ENCODE data around the gene CAPS. TPM values are rescaled to one million over a fixed set of nuclear protein-coding genes. Genes with fewer than 3 reads are reported as not detected.

The CAPS gene
- total RNA-seq, 1 donor from 2014 or later: 1.7 TPM

DNA sequence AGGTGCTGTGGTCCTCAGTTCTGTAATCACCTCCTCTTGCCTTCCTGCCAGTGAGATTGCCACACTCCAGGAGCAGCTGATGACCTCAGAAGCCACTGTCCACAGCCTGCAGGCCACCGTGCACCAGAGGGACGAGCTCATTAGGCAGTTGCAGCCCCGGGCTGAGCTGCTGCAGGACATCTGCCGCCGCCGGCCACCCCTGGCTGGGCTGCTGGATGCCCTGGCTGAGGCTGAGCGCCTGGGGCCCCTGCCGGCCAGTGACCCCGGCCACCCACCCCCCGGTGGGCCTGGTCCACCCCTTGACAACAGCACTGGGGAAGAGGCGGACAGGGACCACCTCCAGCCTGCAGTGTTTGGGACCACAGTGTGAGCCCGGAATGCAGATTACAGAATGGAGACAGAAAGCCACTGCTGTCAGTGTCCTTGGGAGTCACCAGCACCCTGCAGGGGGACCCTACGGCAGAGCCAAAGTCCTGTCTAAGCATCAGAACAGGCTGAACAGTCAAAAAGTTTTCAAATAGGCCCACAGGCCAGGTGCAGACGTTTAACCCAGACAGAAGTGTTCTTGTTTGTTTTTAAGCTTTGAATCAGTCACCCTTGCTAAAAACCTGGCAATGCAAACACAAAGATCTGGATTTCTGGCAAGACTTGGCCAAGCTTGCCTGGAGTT lies 5.1 kb upstream of the CAPS start:
- DNase-seq (ENCODE audit: low read depth in 2 of 2): no peak

DNA sequence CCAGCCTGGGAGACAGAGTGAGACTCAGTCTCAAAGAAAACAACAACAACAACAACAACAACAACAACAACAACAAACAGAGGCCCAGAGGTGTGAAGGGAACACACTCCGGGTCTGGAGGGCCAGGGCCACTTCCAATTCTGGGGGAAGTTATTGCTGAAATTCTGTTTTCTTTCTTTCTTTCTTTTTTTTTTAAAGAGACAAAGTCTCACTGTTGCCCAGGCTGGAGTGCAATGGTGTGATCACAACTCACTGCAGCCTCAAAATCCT lies 3.5 kb upstream of the CAPS start:
- DNase-seq (ENCODE audit: low read depth in 2 of 2): no peak

GRCh38 chr19:5911366-5911765 lies 2.7 kb upstream of the CAPS start:
- DNase-seq (ENCODE audit: low read depth in 2 of 2): no peak

- no peak for DNase-seq (ENCODE audit: low read depth in 2 of 2)
Observed at GRCh38 chr19:5914358-5914774, 312 bp downstream of the CAPS start.

- DNase-seq (ENCODE audit: low read depth in 2 of 2): no peak
Observed at GRCh38 chr19:5914946-5915781, 1.1 kb downstream of the CAPS start.

DNA sequence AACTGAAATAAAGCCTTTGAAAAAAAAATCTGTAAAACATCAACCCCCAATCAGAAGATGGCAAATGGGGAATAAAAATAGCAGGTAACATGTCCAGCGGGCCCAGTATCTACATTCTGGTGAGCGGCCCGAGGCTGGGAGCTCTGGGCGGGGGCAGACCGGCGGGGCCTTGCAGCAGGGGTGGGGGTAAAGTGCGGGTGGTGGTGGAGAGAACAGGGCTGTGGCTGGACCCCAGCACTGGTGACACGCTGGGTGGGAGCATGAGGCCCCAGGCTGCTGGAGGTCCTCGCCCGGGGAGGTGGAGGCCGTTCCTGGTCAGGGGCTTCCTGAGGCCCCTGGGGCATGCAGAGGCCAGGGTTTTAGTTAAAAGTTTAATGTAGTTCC lies 1.7 kb downstream of the CAPS start:
- DNase-seq (ENCODE audit: low read depth in 2 of 2): no peak

DNA sequence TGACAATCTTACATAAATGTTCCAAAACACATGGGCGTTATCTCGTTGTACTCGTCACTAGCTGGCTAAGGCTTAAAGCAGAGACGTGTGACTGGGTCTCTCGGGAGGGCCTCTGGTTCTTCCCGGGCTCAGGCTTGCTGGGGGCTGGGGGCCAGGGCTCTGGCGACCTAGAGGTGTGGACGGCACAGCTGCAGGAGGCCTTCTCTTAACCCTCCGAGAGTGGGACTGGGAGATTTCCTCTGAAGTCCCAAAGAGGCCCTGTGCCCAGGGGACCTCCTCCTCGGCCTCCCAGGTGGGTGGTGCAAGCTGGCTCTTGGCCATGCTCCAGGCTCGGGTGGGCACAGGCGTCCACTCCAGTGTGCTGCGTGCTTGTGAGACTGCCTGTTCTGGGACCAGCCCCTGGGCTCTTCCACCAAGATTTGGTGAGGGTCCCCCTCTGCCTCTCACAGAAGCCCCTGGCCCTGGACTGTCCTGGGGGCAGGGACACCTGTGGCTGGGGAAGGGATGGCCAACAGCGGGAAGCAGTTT lies 2.2 kb downstream of the CAPS start:
- no peak for DNase-seq (ENCODE audit: low read depth in 2 of 2)

- DNase-seq (ENCODE audit: low read depth in 2 of 2): no peak
Observed at GRCh38 chr19:5917431-5918107, 3.5 kb downstream of the CAPS start.

DNA sequence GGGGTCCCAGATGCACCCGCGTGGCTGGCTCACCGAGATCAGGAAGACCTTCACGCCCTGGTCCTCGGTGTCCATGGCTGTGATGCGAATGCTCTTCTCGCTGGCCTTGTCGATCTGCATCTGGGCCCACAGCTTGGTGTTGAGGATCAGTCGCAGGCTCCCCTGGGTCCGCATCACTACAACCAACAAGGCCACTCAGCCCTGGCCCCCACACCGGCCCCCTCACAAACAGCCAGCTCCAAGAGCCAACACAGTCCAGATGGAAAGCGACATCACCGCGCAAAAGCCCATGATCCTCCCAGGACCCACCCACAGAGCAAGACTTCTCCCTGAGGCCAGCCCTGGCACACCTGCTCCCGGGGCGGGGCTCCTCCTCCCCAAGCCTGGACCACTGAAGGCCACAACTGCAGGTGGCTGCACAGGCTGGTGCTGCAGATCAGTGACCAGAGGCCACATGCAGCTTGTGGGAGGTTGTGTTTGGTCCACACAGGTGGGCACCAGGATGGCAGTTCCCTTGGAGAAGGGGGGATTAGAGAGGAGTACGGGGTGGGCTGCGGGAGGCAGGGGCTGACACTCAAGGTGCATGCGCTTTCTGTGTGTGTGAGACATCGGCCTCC lies 4.5 kb downstream of the CAPS start:
- no peak for DNase-seq (ENCODE audit: low read depth in 2 of 2)

DNA sequence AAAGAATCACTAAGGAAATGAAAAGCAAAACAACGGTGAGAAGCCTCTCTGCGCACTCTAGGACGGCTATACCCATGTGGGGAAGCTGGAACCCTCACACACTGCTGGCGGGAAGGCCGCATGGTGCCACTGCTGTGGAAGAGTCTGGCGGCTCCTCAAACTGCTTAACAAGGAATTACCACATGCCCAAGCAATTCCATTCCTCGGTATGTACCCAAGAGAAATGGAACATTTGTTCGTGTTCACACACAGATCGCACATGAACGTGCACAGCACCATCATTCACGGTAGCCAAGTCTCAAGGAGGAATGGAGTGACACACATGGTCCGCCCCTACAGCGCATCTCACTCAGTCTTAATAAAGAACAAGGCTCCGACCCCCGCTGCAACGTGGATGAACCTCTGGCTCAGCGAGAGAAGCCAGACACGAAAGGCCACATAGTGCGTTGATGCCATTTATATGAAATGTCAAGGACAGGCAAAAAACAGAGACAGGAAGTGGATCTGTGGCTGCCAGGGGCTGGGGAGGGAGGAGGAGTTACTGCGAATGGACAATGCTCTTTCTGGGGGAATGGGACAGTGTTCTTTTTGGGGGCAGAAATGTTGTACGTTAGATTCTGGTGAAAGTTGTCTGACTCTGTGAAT lies 7.6 kb downstream of the CAPS start:
- DNase-seq (ENCODE audit: low read depth in 2 of 2): no peak

- DNase-seq (ENCODE audit: low read depth in 2 of 2): no peak
Observed at GRCh38 chr19:5922161-5922545, 8.1 kb downstream of the CAPS start.

DNA sequence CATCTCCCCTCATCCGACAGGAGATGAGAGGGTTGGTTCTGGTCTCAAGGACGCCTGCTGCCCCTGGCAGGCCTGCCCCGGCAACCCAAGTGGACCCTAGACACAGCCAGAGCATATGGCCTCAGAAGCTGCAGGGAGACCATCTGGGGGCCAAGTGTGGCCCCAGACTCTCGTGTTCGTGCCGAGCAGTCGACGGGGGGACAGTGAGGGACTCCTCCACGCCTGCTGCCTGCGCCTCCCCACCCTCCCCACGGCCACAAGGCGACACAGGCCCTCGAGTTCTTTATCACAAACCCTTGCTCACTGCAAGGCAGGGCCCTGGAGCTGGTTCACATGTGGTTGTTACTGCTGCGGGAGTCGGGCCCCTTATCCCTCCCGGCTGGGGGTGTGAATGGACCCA lies 9.3 kb downstream of the CAPS start:
- no peak for DNase-seq (ENCODE audit: low read depth in 2 of 2)

DNA sequence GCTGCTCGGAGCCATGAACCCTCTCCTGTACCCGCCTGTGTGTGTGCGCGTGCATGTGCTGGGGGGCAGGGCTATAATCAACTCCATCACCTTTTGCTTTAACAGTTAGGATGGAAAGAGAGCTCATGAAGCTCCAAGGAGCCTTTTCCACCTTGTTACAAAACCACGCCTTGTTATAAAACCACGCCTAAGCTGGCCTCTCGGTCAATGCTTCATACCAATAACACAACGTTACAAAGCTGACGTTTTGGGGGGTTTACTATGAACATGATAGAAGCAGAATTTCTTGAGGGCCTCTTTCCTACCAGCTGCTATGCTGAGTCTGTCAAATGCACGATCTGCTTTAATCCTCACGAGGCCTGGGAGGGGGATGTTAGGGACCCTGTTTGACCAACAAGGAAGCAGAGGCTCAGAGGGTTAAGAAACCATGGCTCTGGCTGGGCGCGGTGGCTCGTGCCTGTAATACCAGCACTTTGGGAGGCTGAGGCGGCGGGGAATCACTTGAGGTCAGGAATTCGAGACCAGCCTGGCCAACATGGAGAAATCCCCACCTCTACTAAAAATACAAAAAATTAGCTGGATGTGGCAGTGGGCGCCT lies 11.9 kb downstream of the CAPS start:
- DNase-seq (ENCODE audit: low read depth in 2 of 2): no peak

DNA sequence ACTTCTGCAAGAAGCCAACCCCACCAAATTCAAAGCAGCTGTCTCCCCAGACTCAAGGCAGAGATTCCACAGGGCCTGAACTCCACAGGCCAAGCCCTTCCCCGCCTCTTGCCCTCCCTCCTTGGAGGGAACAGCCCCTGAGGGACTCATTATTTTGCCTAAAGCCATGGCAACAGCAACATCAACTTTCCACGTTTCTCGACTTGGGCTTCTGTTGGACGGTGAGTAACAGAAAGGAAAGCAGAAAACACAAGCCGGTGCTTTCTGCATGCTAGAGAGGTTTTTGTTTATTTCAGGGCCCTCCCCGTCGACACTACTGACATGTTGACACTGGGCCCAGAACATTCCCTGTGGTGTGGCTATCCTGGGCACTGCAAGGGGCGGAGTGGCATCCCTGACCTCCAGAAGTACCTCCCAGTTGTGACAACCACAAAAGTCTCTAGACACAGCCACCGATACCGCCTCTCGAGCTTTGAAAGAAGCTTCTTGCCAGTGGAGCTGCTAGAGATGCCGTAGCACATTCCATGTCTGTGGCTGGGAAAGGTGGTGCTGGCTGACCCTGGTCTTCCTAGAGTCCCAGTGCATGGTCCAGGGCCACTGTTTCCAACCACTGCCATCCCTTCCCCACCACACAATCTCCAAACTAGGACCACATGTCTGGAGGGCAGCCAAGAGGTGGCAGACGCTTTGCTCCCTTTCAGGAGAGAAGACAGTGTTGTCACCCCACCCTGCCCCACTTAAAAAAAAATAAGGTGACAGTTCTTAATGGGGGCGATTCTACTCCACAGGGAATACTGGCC lies 12.8 kb downstream of the CAPS start:
- no peak for DNase-seq (ENCODE audit: low read depth in 2 of 2)

DNA sequence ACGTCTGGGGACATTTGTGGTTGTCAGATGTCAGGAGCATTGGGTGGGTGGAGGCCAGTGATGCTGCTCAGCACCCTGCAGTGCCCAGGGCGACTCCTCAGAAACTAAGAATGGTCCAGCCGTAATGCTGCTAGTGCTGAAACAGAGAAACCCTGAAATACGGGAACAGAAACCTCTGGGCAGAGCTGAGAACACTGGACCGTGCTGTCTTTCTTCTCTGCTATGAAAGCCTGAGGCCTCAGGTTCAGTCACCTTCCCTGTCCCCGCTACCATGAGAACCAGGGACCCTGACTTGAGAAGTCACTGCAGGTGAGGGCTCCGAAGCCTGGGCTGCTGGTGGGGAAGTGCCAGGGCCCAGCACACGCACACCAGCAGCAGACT lies 13.4 kb downstream of the CAPS start:
- no peak for DNase-seq (ENCODE audit: low read depth in 2 of 2)

GRCh38 chr19:5929179-5929578 lies 15.1 kb downstream of the CAPS start:
- DNase-seq (ENCODE audit: low read depth in 2 of 2): no peak

- DNase-seq (ENCODE audit: low read depth in 2 of 2): no peak
Observed at GRCh38 chr19:5929625-5930024, 15.6 kb downstream of the CAPS start.

DNA sequence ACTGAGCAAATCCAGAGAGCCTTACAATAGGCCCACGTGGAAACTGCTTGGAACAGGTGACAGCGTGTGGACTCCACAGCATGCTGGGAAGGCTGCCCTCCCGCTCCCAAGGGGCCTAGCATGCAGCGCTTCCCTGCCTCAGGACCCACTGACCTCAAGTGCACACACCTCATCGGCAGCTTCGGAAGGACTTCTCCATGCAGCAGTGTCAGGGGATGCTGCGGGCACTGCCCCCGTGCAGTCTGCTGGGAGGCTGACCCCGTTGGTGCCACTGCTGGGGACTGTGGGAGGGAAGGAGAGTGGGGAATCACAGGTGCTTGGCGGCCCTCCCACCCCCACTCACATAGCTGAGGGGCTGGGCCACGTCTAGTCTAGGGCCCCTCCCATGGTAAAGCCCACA lies 17.2 kb downstream of the CAPS start:
- DNase-seq (ENCODE audit: low read depth in 2 of 2): no peak

- no peak for DNase-seq (ENCODE audit: low read depth in 2 of 2)
Observed at GRCh38 chr19:5932146-5932545, 18.1 kb downstream of the CAPS start.

DNA sequence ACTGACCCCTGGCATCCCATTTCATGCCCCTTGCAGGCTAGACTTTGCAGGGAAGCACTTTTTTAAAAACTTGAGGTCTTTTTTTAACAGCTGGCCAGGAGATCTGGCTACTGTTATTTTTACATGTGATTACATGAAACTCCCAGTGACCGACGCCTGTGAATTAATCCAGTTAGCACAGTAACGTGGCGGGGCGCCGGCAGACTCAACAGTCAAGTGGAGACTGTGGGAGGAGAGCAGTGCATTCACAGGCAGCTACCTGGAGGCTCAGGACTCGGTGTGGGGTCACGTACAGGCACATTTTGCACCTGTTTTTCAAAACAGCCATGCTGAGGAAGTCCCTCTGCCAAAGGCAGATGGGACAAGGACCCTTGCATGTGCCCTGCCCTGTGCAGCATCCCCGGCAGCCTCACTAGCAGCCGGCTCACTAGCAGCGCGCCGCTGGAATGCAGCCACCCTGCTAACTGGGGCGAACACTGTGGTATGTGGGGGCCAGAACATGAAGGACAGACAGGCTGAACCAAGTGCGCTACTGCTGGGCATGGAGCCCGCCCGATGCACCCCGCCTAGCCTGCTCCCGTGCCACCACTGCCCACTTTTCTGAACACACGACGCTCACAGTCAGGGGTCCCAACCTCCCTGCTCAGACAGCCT lies 18.7 kb downstream of the CAPS start:
- no peak for DNase-seq (ENCODE audit: low read depth in 2 of 2)

Data from dermis microvascular lymphatic vessel endothelial cell (primary cell).